CD4-positive, alpha-beta memory T cell (primary cell): ENCODE data around the gene SLC16A3. TPM values are rescaled to one million over a fixed set of nuclear protein-coding genes. Genes with fewer than 3 reads are reported as not detected.

Source experiments
- CTCF ChIA-PET: fragments of 350-600 bp; sonication (Branson Sonifier 250); formaldehyde crosslinking; loops from one replicate; lab custom pipeline; 2021; ENCODE audit warnings: inconsistent platforms; ENCODE audit not compliant: partially characterized antibody; lab: Charles Lee
- POLR2A ChIA-PET: fragments of 350-600 bp; sonication (Branson Sonifier 250); formaldehyde crosslinking; loops from one replicate; lab custom pipeline; 2021; ENCODE audit not compliant: partially characterized antibody; lab: Charles Lee
- DNase-seq, 5 donors: peaks; one replicate each; pipeline versions ENCODE4 v3.0.0 to v3.0.0-alpha.2; 2020 to 2022; ENCODE audit warnings: mixed read lengths in 1 of 5
- H3K27ac ChIP-seq: one replicate; pipeline ENCODE4 v1.7.0; 2013; ENCODE audit warnings: low read depth, low read length
- H3K27me3 ChIP-seq: 2 replicates; pipeline ENCODE4 v1.7.0; 2013; ENCODE audit warnings: mild to moderate bottlenecking, low read length, moderate library complexity; ENCODE audit not compliant: insufficient read depth
- H3K36me3 ChIP-seq: 2 replicates; pipeline ENCODE4 v1.7.0; 2013; ENCODE audit warnings: mild to moderate bottlenecking, low read length, moderate library complexity; ENCODE audit not compliant: insufficient read depth
- H3K4me1 ChIP-seq: 2 replicates; pipeline ENCODE4 v1.7.0; 2013; ENCODE audit warnings: mild to moderate bottlenecking, low read length, moderate library complexity; ENCODE audit not compliant: insufficient read depth
- H3K4me3 ChIP-seq, 2 donors: one replicate each; pipeline ENCODE4 v1.7.0; 2013; ENCODE audit warnings: low read length in 2 of 2, mild to moderate bottlenecking in 1 of 2
- H3K9me3 ChIP-seq, 2 donors: one replicate each; pipeline ENCODE4 v1.7.0; 2013; ENCODE audit warnings: low read length in 2 of 2, control low read depth in 1 of 2; ENCODE audit not compliant: control insufficient read depth in 1 of 2
- H3K27ac Mint-ChIP-seq, 7 donors: one replicate each; pipeline ENCODE4 v1.8.0; 2020 to 2021; ENCODE audit warnings: mixed read lengths in 7 of 7, mild to moderate bottlenecking in 6 of 7, inconsistent platforms in 3 of 7, moderate library complexity in 3 of 7
- H3K27me3 Mint-ChIP-seq, 2 donors: one replicate each; pipeline ENCODE4 v1.8.0; 2020 to 2021; ENCODE audit warnings: mixed read lengths in 2 of 2
- H3K36me3 Mint-ChIP-seq, 2 donors: one replicate each; pipeline ENCODE4 v1.8.0; 2020 to 2021; ENCODE audit warnings: mixed read lengths in 2 of 2, inconsistent platforms in 1 of 2, mild to moderate bottlenecking in 1 of 2
- H3K4me1 Mint-ChIP-seq, 4 donors: one replicate each; pipeline ENCODE4 v1.8.0; 2020 to 2021; ENCODE audit warnings: mixed read lengths in 4 of 4, mild to moderate bottlenecking in 1 of 4
- H3K4me3 Mint-ChIP-seq, 8 donors: one replicate each; pipeline ENCODE4 v1.8.0; 2020 to 2021; ENCODE audit warnings: mixed read lengths in 8 of 8, mild to moderate bottlenecking in 7 of 8, moderate library complexity in 6 of 8, inconsistent platforms in 3 of 8
- H3K9me3 Mint-ChIP-seq, 8 donors: one replicate each; pipeline ENCODE4 v1.8.0; 2020 to 2021; ENCODE audit warnings: mixed read lengths in 8 of 8, mild to moderate bottlenecking in 5 of 8, inconsistent platforms in 3 of 8, moderate library complexity in 1 of 8
- intact Hi-C: fragments of 100-400 bp; cut with micrococcal nuclease; formaldehyde crosslinking; loops from one replicate; pipeline ENCODE4 v1.15.1; 2023
- polyA plus RNA-seq, 2 donors: library from polyadenylated mRNA; unstranded; fragments of 300-500 nt; fragmentation: Illumina TruSeq; gene quantifications; one replicate each; pipeline ENCODE4 v1.2.3, GENCODE V29; 2021
- total RNA-seq, 2 experiments: library from RNA; stranded (reverse); gene quantifications; one replicate each; pipeline ENCODE4 v1.2.3, GENCODE V29; 2021

Gene SLC16A3
- total and polyA plus RNA-seq, 4 experiments from 2014 or later, result 1.4 to 31.4 (median 17.9) TPM

DNA sequence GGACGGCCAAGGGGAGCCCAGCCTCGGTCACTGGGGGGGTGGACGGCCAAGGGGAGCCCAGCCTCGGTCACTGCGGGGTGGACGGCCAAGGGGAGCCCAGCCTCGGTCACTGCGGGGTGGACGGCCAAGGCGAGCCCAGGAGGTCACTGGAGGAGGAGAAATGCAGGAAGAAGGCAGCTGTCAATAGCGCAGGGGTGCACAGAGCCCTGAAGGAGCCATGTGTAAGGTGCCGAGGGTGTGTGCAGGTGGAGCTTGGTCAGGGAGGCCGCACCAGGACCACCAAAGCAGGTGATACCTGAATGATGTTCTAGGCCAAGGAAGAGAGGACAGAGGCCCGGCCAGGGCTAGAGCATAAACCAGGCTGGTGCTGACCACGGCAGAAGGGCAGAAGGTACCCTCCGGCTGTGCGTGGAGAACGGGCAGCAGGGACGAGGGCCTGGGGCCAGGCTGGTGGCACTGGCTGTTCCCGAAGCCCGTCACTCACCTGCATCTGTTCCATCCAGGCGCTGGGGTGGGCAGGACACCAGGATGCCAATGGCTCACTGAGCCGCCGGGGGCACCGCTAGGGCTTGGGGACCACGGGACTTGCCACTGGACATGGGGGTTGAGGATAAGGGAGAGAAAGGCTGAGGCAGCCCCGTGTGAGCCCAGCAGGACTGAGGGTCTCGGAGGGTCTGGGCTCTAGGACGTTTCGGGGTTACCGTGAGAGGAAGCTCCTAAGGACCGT, 10.3 kb upstream of the SLC16A3 start:
- no peak for DNase-seq
- Mint-ChIP-seq H3K27me3 (no peaks in the 10 kb centered on the region), H3K4me3 (no peak overlapping the region), H3K36me3 (no peaks in the 10 kb centered on the region), H3K9me3 (no peaks in the 10 kb centered on the region), H3K4me1 (peaks cover 12 to 31% (median 23%) of the 10 kb centered on the region in 4 donors), H3K27ac (peak overlapping the region in 1 of 7 donors; percentile 55)
- POLR2A ChIA-PET, result interaction anchor here (1.0 to 1.1 kb wide), 2 partner anchors 11 to 21 kb away, joined by 3 read pairs; partner anchors contain the start of gene SLC16A3
- H3K36me3 ChIP-seq, result no peaks in the 10 kb centered on the region
- no peak overlapping the region for H3K4me3 ChIP-seq
- CTCF ChIA-PET, result interaction anchor here (1.4 kb wide), 1 partner anchor 16 kb away, joined by 3 read pairs; no protein-coding TSS in a partner anchor
- no peaks in the 10 kb centered on the region for H3K9me3 ChIP-seq
- no peaks in the 10 kb centered on the region for H3K27me3 ChIP-seq
- H3K27ac ChIP-seq, result no peak overlapping the region
- H3K4me1 ChIP-seq, result peaks cover 32% of the 10 kb centered on the region
- intact Hi-C loops, result no loop called here

DNA sequence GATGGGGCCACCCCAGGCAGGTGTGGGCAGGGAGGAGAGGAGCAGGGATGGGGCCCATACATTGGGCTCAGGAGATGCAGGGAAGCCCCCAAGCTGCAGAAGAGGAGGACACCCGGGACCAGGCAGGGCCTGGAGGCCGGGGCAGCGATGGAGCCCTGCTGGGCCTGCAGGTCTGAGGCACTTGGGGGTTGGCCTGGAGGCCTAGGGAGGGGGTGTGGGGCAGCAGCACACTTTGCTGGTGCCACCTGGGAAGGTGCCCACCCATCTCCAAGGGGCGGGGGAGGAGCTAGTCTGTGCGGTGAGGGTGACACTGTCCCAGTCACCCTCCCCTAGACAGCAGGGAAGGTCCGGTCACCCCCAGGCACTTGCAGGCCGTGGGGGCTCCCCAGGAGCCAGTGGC, 9.8 kb upstream of the SLC16A3 start:
- H3K9me3 ChIP-seq, result no peaks in the 10 kb centered on the region
- no peaks in the 10 kb centered on the region for H3K36me3 Mint-ChIP-seq
- H3K4me1 Mint-ChIP-seq, result peaks cover 12 to 26% (median 23%) of the 10 kb centered on the region in 4 donors
- no peak overlapping the region for H3K4me3 Mint-ChIP-seq
- intact Hi-C loops, result no loop called here
- ChIA-PET POLR2A (interaction anchor here (1.0 to 1.1 kb wide), 2 partner anchors 10 to 20 kb away, joined by 3 read pairs; partner anchors contain the start of gene SLC16A3), CTCF (interaction anchor here (1.4 kb wide), 1 partner anchor 16 kb away, joined by 3 read pairs; no protein-coding TSS in a partner anchor)
- H3K9me3 Mint-ChIP-seq, result no peaks in the 10 kb centered on the region
- peak overlapping the region in 1 of 7 donors; percentile 55 for H3K27ac Mint-ChIP-seq
- no peaks in the 10 kb centered on the region for H3K27me3 ChIP-seq
- peaks cover 29% of the 10 kb centered on the region for H3K4me1 ChIP-seq
- no peak overlapping the region for H3K4me3 ChIP-seq
- no peaks in the 10 kb centered on the region for H3K27me3 Mint-ChIP-seq
- no peak for DNase-seq
- H3K36me3 ChIP-seq, result no peaks in the 10 kb centered on the region
- no peak overlapping the region for H3K27ac ChIP-seq

DNA sequence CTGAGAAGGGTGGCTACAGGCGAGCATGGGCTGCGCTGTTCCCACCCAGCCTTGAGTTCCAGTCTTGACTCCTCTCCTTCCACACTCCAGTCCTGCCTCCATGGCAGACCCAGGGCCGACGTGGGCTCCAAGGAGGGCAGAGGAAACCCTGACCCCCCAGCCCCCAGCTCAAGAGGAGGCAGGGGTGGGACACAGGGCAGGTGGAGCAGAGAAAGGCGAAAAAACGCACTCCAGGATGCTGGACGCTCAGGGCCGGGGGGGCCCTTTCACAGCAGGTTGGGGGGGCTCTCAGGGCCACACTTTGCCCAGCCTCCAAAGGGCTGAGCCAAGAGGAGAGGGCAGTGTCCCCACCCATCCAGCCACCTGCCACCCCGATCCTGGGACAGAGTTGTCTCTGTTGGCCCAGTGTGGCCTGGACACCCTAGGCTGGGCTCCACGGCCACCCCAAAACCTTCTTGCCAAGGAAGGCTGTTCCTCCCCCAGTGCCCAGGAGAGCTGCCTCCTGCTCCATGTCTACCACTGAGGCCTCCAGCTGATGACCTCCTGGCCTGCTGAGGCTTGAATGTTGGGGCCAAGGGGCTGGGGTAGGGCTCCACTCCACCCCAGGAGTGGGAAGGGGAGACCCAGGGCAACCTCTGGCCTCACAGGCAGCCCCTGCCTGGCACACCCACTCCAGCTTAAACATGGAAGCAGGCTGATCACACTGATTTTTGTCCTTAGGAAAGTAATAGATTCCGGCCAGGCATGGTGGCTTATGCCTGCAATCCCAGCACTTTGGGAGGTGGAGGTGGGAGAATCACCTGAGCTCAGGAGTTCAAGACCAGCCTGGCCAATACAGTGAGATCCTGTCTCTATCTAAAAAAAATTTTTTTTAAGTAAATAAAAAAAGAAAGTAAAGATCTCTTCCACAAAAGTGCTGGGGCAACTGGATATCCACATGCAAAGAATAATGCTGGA, 8.8 kb upstream of the SLC16A3 start:
- POLR2A ChIA-PET, result interaction anchor here (0.6 to 1.4 kb wide), 4 partner anchors 14 to 851 kb away, joined by 3 to 4 read pairs (median 3); no protein-coding TSS in a partner anchor
- peak overlapping the region in 1 of 7 donors; percentile 17 for H3K27ac Mint-ChIP-seq
- H3K4me1 Mint-ChIP-seq, result peaks cover 10 to 22% (median 16%) of the 10 kb centered on the region in 4 donors
- H3K4me3 ChIP-seq, result no peak overlapping the region
- DNase-seq, result no peak
- H3K27ac ChIP-seq, result no peak overlapping the region
- peaks cover 22% of the 10 kb centered on the region for H3K4me1 ChIP-seq
- no peaks in the 10 kb centered on the region for H3K9me3 ChIP-seq
- H3K27me3 ChIP-seq, result no peaks in the 10 kb centered on the region
- intact Hi-C loops, result no loop called here
- CTCF ChIA-PET, result no interaction called here
- no peaks in the 10 kb centered on the region for H3K36me3 ChIP-seq
- H3K36me3 Mint-ChIP-seq, result no peaks in the 10 kb centered on the region
- H3K27me3 Mint-ChIP-seq, result no peaks in the 10 kb centered on the region
- H3K4me3 Mint-ChIP-seq, result no peak overlapping the region
- no peaks in the 10 kb centered on the region for H3K9me3 Mint-ChIP-seq

DNA sequence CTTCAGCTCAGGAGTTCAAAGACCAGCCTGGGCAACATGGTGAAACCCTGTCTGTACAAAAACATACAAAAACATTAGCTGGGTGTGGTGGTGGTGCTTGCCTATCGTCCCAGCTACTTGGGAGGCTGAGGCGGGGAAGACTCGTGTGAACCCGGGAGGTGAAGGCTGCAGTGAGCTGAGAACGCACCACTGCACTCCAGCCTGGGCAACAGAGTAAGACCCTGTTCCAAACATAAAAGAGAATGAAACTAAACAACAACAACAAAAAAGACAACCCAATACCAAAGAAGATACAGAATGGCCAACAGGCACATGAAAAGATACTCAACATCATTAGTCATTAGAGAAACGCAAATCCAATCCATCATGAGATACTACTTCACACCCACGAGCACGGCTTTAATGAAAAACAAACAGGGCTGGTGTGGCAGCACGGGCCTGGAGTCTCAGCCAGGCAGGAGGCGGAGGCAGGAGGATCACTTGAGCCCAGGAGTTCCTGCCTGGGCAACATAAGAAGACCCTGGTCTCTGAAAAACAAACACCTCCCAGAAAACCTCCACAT, 7.4 kb upstream of the SLC16A3 start:
- Histone ChIP-seq H3K9me3 (no peaks in the 10 kb centered on the region), H3K4me3 (no peak overlapping the region), H3K4me1 (peaks cover 10% of the 10 kb centered on the region), H3K27ac (no peak overlapping the region), H3K36me3 (no peaks in the 10 kb centered on the region), H3K27me3 (no peaks in the 10 kb centered on the region)
- H3K36me3 Mint-ChIP-seq, result no peaks in the 10 kb centered on the region
- H3K27me3 Mint-ChIP-seq, result no peaks in the 10 kb centered on the region
- ChIA-PET CTCF (interaction anchor here (0.8 kb wide), 1 partner anchor 15 kb away, joined by 3 read pairs; no protein-coding TSS in a partner anchor), POLR2A (interaction anchor here (1.1 to 1.4 kb wide), 2 partner anchors 18 to 21 kb away, joined by 3 read pairs; no protein-coding TSS in a partner anchor)
- no peaks in the 10 kb centered on the region for H3K9me3 Mint-ChIP-seq
- no peak for DNase-seq
- intact Hi-C loops, result no loop called here
- H3K27ac Mint-ChIP-seq, result peak overlapping the region in 2 of 7 donors; percentile 5 to 38
- H3K4me3 Mint-ChIP-seq, result no peak overlapping the region
- H3K4me1 Mint-ChIP-seq, result peaks cover 4 to 10% (median 7%) of the 10 kb centered on the region in 4 donors

DNA sequence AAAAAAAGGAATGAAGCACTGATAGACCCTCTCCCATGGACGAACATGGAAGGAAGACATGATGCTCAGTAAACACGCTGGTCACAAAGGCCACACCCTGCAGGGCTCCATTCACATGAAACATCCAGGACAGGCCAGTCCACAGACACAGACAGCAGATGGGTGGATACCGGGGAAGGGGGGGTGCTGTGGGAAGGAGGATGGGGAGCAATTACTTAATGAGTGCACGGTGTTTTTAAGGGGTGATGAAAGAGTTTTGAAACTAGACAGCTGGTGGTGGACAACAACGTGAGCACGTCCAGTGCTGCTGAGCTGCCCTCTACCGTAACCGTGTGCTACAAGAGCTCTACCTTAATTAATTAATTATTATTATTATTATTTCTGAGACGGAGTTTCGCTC, 6.0 kb upstream of the SLC16A3 start:
- Mint-ChIP-seq H3K4me1 (peaks cover 4 to 13% (median 6%) of the 10 kb centered on the region in 4 donors), H3K27ac (peak overlapping the region in 1 of 7 donors; percentile 24), H3K4me3 (no peak overlapping the region), H3K36me3 (no peaks in the 10 kb centered on the region), H3K9me3 (no peaks in the 10 kb centered on the region), H3K27me3 (no peaks in the 10 kb centered on the region)
- Histone ChIP-seq H3K27ac (no peak overlapping the region), H3K4me1 (peaks cover 4% of the 10 kb centered on the region), H3K9me3 (no peaks in the 10 kb centered on the region), H3K36me3 (no peaks in the 10 kb centered on the region), H3K4me3 (no peak overlapping the region), H3K27me3 (no peaks in the 10 kb centered on the region)
- ChIA-PET CTCF (interaction anchor here (1.0 kb wide), 1 partner anchor 17 kb away, joined by 3 read pairs; no protein-coding TSS in a partner anchor), POLR2A (no interaction called here)
- DNase-seq, result no peak
- intact Hi-C loops, result no loop called here

DNA sequence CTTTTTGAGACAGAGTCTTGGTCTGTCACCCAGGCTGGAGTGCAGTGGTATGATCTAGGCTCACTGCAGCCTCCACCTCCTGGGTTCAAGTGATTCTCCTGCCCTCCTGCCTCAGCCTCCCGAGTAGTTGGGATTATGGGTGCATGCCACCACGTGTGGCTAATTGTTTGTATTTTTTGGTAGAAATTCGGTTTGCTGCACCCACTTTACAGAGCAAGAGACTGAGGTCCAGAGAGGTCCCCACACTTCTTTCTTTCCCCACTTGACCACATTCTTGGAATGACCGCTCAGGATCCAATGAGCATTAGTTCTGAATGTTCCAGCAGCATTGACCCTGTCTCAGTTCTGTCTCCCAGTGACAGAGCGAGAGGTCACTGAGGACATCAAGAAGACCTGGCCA, 5.3 kb upstream of the SLC16A3 start:
- Histone ChIP-seq H3K27me3 (no peaks in the 10 kb centered on the region), H3K4me3 (no peak overlapping the region), H3K36me3 (no peaks in the 10 kb centered on the region), H3K9me3 (no peaks in the 10 kb centered on the region), H3K27ac (no peak overlapping the region), H3K4me1 (peaks cover 7% of the 10 kb centered on the region)
- intact Hi-C loops, result no loop called here
- Mint-ChIP-seq H3K9me3 (no peaks in the 10 kb centered on the region), H3K4me3 (peak overlapping the region in 1 of 8 donors; percentile 43), H3K27ac (peak overlapping the region in 1 of 7 donors; percentile 31), H3K27me3 (no peaks in the 10 kb centered on the region), H3K4me1 (peaks cover 4 to 13% (median 8%) of the 10 kb centered on the region in 4 donors), H3K36me3 (no peaks in the 10 kb centered on the region)
- CTCF ChIA-PET, result interaction anchor here (1.0 kb wide), 1 partner anchor 17 kb away, joined by 3 read pairs; no protein-coding TSS in a partner anchor
- POLR2A ChIA-PET, result no interaction called here
- no peak for DNase-seq
